ENCODE measurements around the gene HSF2.

- TF ChIP-seq CTCF (IDR thresholded peaks at IDR 0.05) (no peak), POLR2A (IDR thresholded peaks at IDR 0.05) (no peak)
Measured at GRCh38 chr6:122445274-122445673, 45.8 kb downstream of the HSF2 start.

All from heart left ventricle (tissue), 13 donors.